GM20000 (cell line): ENCODE results near the gene MSI2.

Experiments
- DNase-seq: peaks from one replicate; pipeline ENCODE4 v3.0.0; 2012; ENCODE audit warnings: low spot score
- TF ChIP-seq, protein P1 (sequence below): IDR thresholded peaks from 2 replicates; pipeline ENCODE4 v1.5.1; 2012; ENCODE audit warnings: mild to moderate bottlenecking, control low read depth; ENCODE audit errors: extremely low read depth, missing control alignments

The MSI2 gene

DNA sequence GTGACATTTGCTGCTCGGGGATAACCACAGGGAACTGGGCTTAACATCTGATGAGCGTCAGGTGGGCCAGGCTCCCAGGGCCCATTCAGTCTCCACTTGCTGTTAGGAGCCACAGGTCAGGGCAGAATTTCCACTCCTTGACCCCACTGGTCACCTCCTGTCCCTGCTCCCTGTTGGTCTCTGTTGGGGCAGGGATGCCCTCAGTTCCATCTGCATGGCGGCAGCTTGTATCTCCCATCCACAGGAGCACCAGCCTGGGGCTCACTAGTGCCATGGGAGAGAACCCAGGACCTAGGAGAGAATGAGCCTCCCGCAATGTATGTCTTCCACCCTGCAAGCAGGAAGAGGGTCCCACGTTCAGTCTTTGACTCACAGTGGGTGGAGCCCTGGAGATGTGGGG, 276.6 kb downstream of the MSI2 start:
- TF ChIP-seq, protein P1, sequence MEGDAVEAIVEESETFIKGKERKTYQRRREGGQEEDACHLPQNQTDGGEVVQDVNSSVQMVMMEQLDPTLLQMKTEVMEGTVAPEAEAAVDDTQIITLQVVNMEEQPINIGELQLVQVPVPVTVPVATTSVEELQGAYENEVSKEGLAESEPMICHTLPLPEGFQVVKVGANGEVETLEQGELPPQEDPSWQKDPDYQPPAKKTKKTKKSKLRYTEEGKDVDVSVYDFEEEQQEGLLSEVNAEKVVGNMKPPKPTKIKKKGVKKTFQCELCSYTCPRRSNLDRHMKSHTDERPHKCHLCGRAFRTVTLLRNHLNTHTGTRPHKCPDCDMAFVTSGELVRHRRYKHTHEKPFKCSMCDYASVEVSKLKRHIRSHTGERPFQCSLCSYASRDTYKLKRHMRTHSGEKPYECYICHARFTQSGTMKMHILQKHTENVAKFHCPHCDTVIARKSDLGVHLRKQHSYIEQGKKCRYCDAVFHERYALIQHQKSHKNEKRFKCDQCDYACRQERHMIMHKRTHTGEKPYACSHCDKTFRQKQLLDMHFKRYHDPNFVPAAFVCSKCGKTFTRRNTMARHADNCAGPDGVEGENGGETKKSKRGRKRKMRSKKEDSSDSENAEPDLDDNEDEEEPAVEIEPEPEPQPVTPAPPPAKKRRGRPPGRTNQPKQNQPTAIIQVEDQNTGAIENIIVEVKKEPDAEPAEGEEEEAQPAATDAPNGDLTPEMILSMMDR, result no peak
- DNase-seq, result no peak

DNA sequence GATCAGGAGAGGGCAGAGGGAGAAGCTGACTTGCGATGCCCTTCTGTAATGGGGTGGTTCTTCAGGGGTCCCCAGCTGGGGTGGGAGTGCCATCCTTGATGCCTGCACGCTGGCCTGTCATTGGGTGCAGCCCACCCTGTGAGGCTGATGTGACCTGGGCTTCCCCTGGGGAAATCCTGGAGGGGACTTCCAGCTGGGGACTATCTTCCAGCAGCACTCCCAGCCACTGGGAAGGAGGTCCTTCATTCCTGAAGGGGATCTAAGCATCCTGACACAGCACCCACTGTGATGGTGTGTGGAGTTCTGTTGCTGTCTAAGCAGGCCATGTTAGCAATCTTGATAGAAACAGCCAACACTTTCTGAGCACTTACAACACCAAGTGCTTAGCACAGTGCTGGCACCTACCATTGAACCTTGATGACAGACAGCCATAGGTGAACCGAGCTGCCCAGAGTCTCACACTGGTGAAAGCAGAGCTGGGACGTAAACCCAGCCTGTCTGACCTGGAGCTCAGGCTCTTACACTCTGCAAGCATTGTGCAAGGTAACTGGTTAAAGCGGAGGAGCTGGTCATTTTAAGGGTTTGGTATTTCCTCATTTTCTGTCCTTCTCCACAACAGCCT, 277.5 kb downstream of the MSI2 start:
- DNase-seq, result peak; percentile 16
- TF ChIP-seq, protein P1, result no peak

DNA sequence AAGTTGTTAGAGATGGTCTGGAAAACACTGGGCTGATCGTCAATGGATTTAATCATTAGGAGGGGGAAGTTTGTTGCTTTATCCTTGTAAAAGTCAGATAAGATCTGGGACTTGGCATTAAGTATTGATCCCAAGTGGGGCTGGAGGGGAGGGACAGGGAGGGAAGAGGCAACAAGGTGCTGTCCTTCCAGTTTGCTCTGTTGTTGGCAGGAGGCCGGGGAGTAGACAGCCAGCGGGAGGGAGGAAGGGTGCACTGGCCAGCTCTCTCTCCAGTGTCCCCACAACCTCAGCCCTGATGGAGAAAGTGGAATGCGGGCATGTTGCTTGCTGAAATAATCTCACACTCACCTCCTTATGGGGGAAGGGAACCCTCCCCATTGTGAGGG, 278.5 kb downstream of the MSI2 start:
- TF ChIP-seq, protein P1, result no peak
- no peak for DNase-seq

DNA sequence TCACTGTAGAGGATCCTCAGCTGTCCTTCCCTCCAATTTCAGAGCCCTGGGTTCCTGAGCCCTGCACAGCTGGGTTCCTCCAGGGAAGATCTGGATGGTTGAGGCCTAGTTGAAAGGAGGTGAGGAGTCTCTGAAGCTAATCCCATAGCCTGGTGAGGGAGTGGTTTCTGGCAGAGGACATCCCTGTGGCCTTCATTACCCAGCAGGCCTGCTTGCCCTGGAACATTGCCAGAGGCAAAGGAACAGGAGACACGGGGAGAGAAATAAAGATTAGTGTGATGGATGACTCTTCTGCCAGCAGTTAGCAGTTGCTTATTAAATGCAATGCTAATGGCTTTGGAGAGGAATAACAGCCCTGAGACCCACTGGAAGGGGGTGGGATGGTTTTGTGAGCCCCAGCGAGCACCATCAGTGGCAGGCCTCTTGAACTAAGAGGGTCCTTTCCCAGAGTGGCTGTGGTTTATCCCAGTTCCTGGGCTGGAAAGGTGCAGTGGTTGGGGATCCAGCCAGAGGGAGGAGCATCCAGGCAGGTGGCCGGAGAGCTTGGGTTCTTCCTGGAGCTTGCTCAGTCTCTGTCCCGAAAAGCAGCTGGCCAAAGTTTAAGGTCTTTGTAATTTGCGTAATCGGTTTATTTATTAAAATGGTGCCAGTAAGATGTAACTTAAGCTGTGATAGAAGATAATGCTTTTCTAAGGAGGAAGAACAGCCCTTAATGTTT, 279.1 kb downstream of the MSI2 start:
- no peak for DNase-seq

DNA sequence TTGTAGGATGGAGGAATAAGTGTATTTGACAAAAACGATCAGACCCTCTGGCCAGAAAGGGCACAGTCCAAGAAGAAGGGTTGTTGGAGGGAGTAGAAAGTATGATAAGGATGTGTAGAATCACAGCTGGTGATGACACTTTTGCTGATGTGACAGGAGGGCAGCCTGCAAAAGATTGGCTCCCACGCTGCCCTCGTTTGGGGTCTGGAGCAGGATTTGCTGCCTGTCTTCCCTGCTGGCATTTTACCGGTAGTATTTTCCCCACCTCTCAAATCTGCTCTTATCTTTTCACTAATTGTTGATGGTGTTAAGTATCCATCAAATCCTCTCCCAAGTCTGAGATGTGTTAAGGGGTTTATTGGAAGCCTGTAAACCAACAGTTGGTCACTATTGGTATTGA, 280.0 kb downstream of the MSI2 start:
- TF ChIP-seq, protein P1, result no peak
- no peak for DNase-seq

More for the DNA sequence above, 279.1 kb downstream of the MSI2 start:
- TF ChIP-seq, protein P1, result no peak

DNA sequence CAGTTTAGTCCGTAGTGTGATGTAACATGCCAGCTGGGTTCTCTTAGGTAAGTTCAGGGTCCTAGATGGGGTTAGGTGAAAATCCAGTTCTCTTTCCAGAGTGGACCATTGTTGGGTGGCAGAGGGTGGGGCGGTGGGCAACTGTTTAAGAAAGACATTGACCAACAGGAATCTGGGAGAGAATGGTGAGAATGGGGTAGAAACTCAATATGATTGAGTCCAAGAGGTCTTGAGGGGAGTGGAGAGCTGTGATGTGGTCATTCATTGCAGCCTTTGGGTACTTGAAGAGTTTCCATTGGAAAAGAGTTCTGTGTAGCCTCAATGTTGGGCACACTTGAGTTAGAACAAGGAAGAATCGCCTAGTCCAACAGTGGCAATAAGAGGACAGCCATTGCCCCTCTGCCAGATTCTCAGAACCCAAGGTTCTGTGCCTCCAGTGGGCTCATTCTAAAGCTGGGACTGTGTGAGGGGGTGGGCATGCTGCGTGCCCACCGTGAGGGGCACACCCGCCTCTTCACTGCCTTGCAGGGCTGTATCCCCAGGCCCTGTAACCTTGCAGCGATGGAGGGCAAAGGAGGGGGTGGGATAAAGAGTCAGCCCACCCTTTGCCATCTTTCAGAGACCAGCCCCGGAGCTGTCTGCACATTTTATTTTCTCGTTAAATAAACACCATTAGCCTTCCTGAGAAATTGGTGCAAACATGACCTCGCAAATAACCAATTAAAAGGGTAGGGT, 280.6 kb downstream of the MSI2 start:
- TF ChIP-seq, protein P1, result no peak
- no peak for DNase-seq
